Mesothelial cell of epicardium (in vitro differentiated cells): Measurements from ENCODE around the gene NFKBIL1. TPM values are rescaled to one million over a fixed set of nuclear protein-coding genes. Genes with fewer than 3 reads are reported as not detected.

Source experiments
- DNase-seq, 2 experiments: peaks; one replicate each; pipeline ENCODE4 v3.0.0; 2021; ENCODE audit warnings: low spot score in 2 of 2; ENCODE audit not compliant: unreplicated experiment in 2 of 2
- H3K27ac Mint-ChIP-seq: 2 replicates; pipeline ENCODE4 v1.8.0; 2021; ENCODE audit warnings: mixed read lengths
- H3K27me3 Mint-ChIP-seq: 2 replicates; pipeline ENCODE4 v1.8.0; 2021; ENCODE audit warnings: low read depth, mixed read lengths
- H3K36me3 Mint-ChIP-seq: 2 replicates; pipeline ENCODE4 v1.8.0; 2021; ENCODE audit warnings: mixed read lengths
- H3K4me1 Mint-ChIP-seq: 2 replicates; pipeline ENCODE4 v1.8.0; 2021; ENCODE audit warnings: mixed read lengths
- H3K4me3 Mint-ChIP-seq: 2 replicates; pipeline ENCODE4 v1.8.0; 2021; ENCODE audit warnings: mild to moderate bottlenecking, moderate library complexity, mixed read lengths
- H3K9me3 Mint-ChIP-seq: 2 replicates; pipeline ENCODE4 v1.8.0; 2021; ENCODE audit warnings: mixed read lengths
- total RNA-seq: library from RNA; stranded (reverse); gene quantifications from 3 replicates; pipeline ENCODE4 v1.2.1, GENCODE V29; 2021
- TF ChIP-seq, protein P1 (sequence below): fragments of 200-600 bp; sonication (generic); IDR thresholded peaks from one replicate; pipeline ENCODE4 v1.5.0; 2021; ENCODE audit warnings: antibody characterized with exemption; ENCODE audit not compliant: unreplicated experiment

NFKBIL1 gene
- total RNA-seq, 1 donor from 2014 or later: 27.7 TPM

- H3K9me3 Mint-ChIP-seq: no peaks in the 10 kb centered on the region
- H3K27ac Mint-ChIP-seq: no peak overlapping the region
- H3K4me3 Mint-ChIP-seq: no peak overlapping the region
- no peaks in the 10 kb centered on the region for H3K4me1 Mint-ChIP-seq
- no peak for DNase-seq
- H3K27me3 Mint-ChIP-seq: no peaks in the 10 kb centered on the region
- TF ChIP-seq, protein P1, sequence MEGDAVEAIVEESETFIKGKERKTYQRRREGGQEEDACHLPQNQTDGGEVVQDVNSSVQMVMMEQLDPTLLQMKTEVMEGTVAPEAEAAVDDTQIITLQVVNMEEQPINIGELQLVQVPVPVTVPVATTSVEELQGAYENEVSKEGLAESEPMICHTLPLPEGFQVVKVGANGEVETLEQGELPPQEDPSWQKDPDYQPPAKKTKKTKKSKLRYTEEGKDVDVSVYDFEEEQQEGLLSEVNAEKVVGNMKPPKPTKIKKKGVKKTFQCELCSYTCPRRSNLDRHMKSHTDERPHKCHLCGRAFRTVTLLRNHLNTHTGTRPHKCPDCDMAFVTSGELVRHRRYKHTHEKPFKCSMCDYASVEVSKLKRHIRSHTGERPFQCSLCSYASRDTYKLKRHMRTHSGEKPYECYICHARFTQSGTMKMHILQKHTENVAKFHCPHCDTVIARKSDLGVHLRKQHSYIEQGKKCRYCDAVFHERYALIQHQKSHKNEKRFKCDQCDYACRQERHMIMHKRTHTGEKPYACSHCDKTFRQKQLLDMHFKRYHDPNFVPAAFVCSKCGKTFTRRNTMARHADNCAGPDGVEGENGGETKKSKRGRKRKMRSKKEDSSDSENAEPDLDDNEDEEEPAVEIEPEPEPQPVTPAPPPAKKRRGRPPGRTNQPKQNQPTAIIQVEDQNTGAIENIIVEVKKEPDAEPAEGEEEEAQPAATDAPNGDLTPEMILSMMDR: no peak
- peaks cover 12% of the 10 kb centered on the region for H3K36me3 Mint-ChIP-seq
Measured at GRCh38 chr6:31556307-31556706, 8.9 kb downstream of the NFKBIL1 start.

DNA sequence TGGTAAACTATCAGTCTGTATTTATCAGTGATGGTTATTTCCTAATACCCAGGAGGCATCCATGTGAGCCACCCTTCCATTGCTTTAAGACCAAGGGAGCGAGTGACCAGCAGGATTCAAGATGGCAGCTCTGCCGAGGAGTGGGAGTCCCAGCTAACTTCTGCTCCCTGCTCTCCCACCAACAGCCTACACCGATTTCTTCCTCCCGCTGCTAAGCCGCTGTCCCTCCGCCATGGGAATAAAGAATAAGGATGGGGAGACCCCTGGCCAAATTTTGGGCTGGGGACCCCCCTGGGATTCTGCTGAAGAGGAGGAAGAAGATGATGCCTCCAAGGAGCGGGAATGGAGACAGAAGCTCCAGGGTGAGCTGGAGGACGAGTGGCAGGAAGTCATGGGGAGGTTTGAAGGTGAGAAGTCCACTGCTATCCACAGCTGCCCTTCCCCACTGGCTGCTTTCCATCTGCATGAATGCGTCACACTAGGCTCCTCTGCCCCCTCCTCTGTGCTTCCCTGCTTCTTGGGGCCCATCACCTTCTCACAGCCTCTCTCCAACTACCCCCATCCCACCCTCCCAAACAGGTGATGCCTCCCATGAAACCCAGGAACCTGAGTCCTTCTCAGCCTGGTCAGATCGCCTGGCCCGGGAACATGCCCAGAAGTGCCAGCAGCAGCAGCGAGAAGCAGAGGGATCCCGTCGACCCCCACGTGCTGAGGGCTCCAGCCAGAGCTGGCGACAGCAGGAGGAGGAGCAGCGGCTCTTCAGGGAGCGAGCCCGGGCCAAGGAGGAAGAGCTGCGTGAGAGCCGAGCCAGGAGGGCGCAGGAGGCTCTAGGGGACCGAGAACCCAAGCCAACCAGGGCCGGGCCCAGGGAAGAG is 10.3 kb downstream of the NFKBIL1 start:
- DNase-seq: no peak
- Mint-ChIP-seq H3K4me3 (no peak overlapping the region), H3K27me3 (no peaks in the 10 kb centered on the region), H3K27ac (no peak overlapping the region), H3K4me1 (no peaks in the 10 kb centered on the region), H3K9me3 (no peaks in the 10 kb centered on the region), H3K36me3 (peaks cover 11% of the 10 kb centered on the region)
- TF ChIP-seq, protein P1: no peak

DNA sequence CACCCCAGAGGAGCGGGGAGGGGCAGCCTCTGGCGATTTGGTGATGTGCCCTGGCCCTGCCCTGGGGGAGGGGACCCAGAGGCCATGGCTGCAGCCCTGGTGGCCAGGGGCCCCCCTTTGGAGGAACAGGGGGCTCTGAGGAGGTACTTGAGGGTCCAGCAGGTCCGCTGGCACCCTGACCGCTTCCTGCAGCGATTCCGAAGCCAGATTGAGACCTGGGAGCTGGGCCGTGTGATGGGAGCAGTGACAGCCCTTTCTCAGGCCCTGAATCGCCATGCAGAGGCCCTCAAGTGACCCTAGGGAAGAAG is 10.9 kb downstream of the NFKBIL1 start:
- no peak overlapping the region for H3K27ac Mint-ChIP-seq
- peaks cover 10% of the 10 kb centered on the region for H3K36me3 Mint-ChIP-seq
- no peaks in the 10 kb centered on the region for H3K9me3 Mint-ChIP-seq
- H3K4me3 Mint-ChIP-seq: no peak overlapping the region
- H3K4me1 Mint-ChIP-seq: no peaks in the 10 kb centered on the region
- no peak for DNase-seq
- TF ChIP-seq, protein P1: no peak
- no peaks in the 10 kb centered on the region for H3K27me3 Mint-ChIP-seq

- H3K27ac Mint-ChIP-seq: no peak overlapping the region
- no peaks in the 10 kb centered on the region for H3K4me1 Mint-ChIP-seq
- no peak for DNase-seq
- H3K9me3 Mint-ChIP-seq: no peaks in the 10 kb centered on the region
- TF ChIP-seq, protein P1: no peak
- H3K27me3 Mint-ChIP-seq: no peaks in the 10 kb centered on the region
- peaks cover 10% of the 10 kb centered on the region for H3K36me3 Mint-ChIP-seq
- H3K4me3 Mint-ChIP-seq: no peak overlapping the region
Measured at GRCh38 chr6:31558631-31559500, 11.5 kb downstream of the NFKBIL1 start.

GRCh38 chr6:31559606-31559957 is 12.2 kb downstream of the NFKBIL1 start:
- Mint-ChIP-seq H3K4me3 (no peak overlapping the region), H3K36me3 (peaks cover 9% of the 10 kb centered on the region), H3K27ac (no peak overlapping the region), H3K9me3 (no peaks in the 10 kb centered on the region), H3K27me3 (no peaks in the 10 kb centered on the region), H3K4me1 (no peaks in the 10 kb centered on the region)
- TF ChIP-seq, protein P1: no peak
- DNase-seq: no peak
